ENCODE results near the gene MDFIC2. TPM values are rescaled to one million over a fixed set of nuclear protein-coding genes. Genes with fewer than 3 reads are reported as not detected.

The MDFIC2 gene
- polyA plus RNA-seq, 1 of the 3 experiments (the other 2 are of a cell fraction): not detected

- H3K27ac ChIP-seq (ENCODE audit: low read depth in 2 of 2, low read length in 1 of 2): no peak overlapping the region
- H3K27me3 ChIP-seq (ENCODE audit: insufficient read depth): no peaks in the 10 kb centered on the region; the same call in 1 of the 2 replicates
- H3K9me2 ChIP-seq: no peaks in the 10 kb centered on the region
- no peak for TF ChIP-seq POLR2AphosphoS5 (IDR thresholded peaks at IDR 0.05; ENCODE audit: low read depth, low read length)
- no peak for TF ChIP-seq MAX (IDR thresholded peaks at IDR 0.05; ENCODE audit: low read depth)
- no peak for TF ChIP-seq FOSL2 (IDR thresholded peaks at IDR 0.05; ENCODE audit: borderline replicate concordance, low read depth)
- TF ChIP-seq PBX3 (IDR thresholded peaks at IDR 0.05): no peak
- H3K9ac ChIP-seq: no peak overlapping the region
- ChIA-PET CTCF (no interaction called here), POLR2A (no interaction called here)
- no peaks in the 10 kb centered on the region for H3K36me3 ChIP-seq (replicated peaks in 1 of 2; ENCODE audit: control insufficient read depth in 1 of 2, insufficient read depth in 2 of 2, low read length in 1 of 2)
- H3K4me2 ChIP-seq: no peak overlapping the region
- WGBS (ENCODE audit: low lambda C conversion rate): 51% methylated on average over 6 of the region's 6 CpGs
- H3K4me3 ChIP-seq (ENCODE audit: low read depth in 2 of 2, low read length in 1 of 2): no peak overlapping the region
- no peaks in the 10 kb centered on the region for H3F3A ChIP-seq (replicated peaks; ENCODE audit: insufficient read depth)
- H3K9me3 ChIP-seq: no peaks in the 10 kb centered on the region
- no peak overlapping the region for H2AFZ ChIP-seq (ENCODE audit: low read depth)
- H4K20me1 ChIP-seq (ENCODE audit: insufficient read depth): no peaks in the 10 kb centered on the region
- H3K4me1 ChIP-seq (ENCODE audit: control insufficient read depth in 1 of 2, insufficient read depth in 2 of 2, low read depth in 1 of 2, low read length in 1 of 2): no peaks in the 10 kb centered on the region
- DNase-seq: no peak
- H3K79me2 ChIP-seq (ENCODE audit: insufficient read depth): no peaks in the 10 kb centered on the region
Observed at GRCh38 chr3:70180664-70181063, 131.8 kb downstream of the MDFIC2 start.

GRCh38 chr3:70179111-70179510, 133.3 kb downstream of the MDFIC2 start:
- ChIA-PET POLR2A (no interaction called here), CTCF (interaction anchor here (0.7 kb wide), 1 partner anchor 45 kb away, joined by 3 read pairs; no protein-coding TSS in a partner anchor)
- Histone ChIP-seq H3K4me1 (ENCODE audit: control insufficient read depth in 1 of 2, insufficient read depth in 2 of 2, low read depth in 1 of 2, low read length in 1 of 2) (no peaks in the 10 kb centered on the region), H3K9me2 (no peaks in the 10 kb centered on the region), H3F3A (replicated peaks; ENCODE audit: insufficient read depth) (no peaks in the 10 kb centered on the region), H3K9ac (no peak overlapping the region), H3K4me2 (no peak overlapping the region), H3K27ac (ENCODE audit: low read depth in 2 of 2, low read length in 1 of 2) (no peak overlapping the region), H4K20me1 (ENCODE audit: insufficient read depth) (no peaks in the 10 kb centered on the region), H3K36me3 (replicated peaks in 1 of 2; ENCODE audit: control insufficient read depth in 1 of 2, insufficient read depth in 2 of 2, low read length in 1 of 2) (no peaks in the 10 kb centered on the region), H3K9me3 (no peaks in the 10 kb centered on the region), H3K27me3 (ENCODE audit: insufficient read depth) (no peaks in the 10 kb centered on the region; the same call in 1 of the 2 replicates), H2AFZ (ENCODE audit: low read depth) (no peak overlapping the region), H3K4me3 (ENCODE audit: low read depth in 2 of 2, low read length in 1 of 2) (no peak overlapping the region), H3K79me2 (ENCODE audit: insufficient read depth) (no peaks in the 10 kb centered on the region)
- TF ChIP-seq TAF1 (IDR thresholded peaks at IDR 0.05; ENCODE audit: borderline replicate concordance, low read depth, low read length) (no peak), RCOR1 (IDR thresholded peaks at IDR 0.05; ENCODE audit: low read length) (no peak), RAD21 (IDR thresholded peaks at IDR 0.05; ENCODE audit: low read length) (no peak), ZBTB33 (IDR thresholded peaks at IDR 0.05; ENCODE audit: borderline replicate concordance, low read depth) (no peak), EZH2phosphoT487 (IDR thresholded peaks at IDR 0.05; ENCODE audit: borderline replicate concordance, low read depth) (no peak), MEF2A (IDR thresholded peaks at IDR 0.05; ENCODE audit: borderline replicate concordance, low read depth) (no peak), RXRA (IDR thresholded peaks at IDR 0.05; ENCODE audit: borderline replicate concordance, low read depth) (no peak), CTCF (IDR thresholded peaks at IDR 0.05) (no peak), NFIC (IDR thresholded peaks at IDR 0.05; ENCODE audit: borderline replicate concordance) (no peak), YY1 (IDR thresholded peaks at IDR 0.05; ENCODE audit: low read depth) (no peak), ELF1 (IDR thresholded peaks at IDR 0.05) (no peak), USF2 (IDR thresholded peaks at IDR 0.05; ENCODE audit: borderline replicate concordance, low read depth, low read length) (no peak), PBX3 (IDR thresholded peaks at IDR 0.05) (no peak), POLR2AphosphoS5 (IDR thresholded peaks at IDR 0.05; ENCODE audit: low read depth, low read length) (no peak), CHD2 (IDR thresholded peaks at IDR 0.05; ENCODE audit: low read length, partially characterized antibody) (no peak)
- DNase-seq: no peak
- 35% methylated on average over 3 of the region's 3 CpGs for WGBS (ENCODE audit: low lambda C conversion rate)

All from SK-N-SH (cell line).